ENCODE results near the gene DIO2. TPM values are rescaled to one million over a fixed set of nuclear protein-coding genes. Genes with fewer than 3 reads are reported as not detected.

DIO2 gene
- polyA plus RNA-seq, 1 of the 3 experiments (the other 2 are of a cell fraction), result 1.1 TPM

GRCh38 chr14:80260645-80261044 is 49.3 kb upstream of the DIO2 start:
- Histone ChIP-seq H4K20me1 (ENCODE audit: insufficient read depth) (no peaks in the 10 kb centered on the region), H3K4me2 (no peak overlapping the region), H3K9me2 (no peaks in the 10 kb centered on the region), H3K9ac (no peak overlapping the region), H3F3A (replicated peaks; ENCODE audit: insufficient read depth) (peaks cover 4% of the 10 kb centered on the region), H3K36me3 (replicated peaks in 1 of 2; ENCODE audit: control insufficient read depth in 1 of 2, insufficient read depth in 2 of 2, low read length in 1 of 2) (no peaks in the 10 kb centered on the region), H2AFZ (ENCODE audit: low read depth) (no peak overlapping the region), H3K4me1 (ENCODE audit: control insufficient read depth in 1 of 2, insufficient read depth in 2 of 2, low read depth in 1 of 2, low read length in 1 of 2) (no peaks in the 10 kb centered on the region), H3K27ac (ENCODE audit: low read depth in 2 of 2, low read length in 1 of 2) (no peak overlapping the region), H3K27me3 (ENCODE audit: insufficient read depth) (no peaks in the 10 kb centered on the region), H3K79me2 (ENCODE audit: insufficient read depth) (no peaks in the 10 kb centered on the region), H3K9me3 (no peaks in the 10 kb centered on the region), H3K4me3 (ENCODE audit: low read depth in 2 of 2, low read length in 1 of 2) (no peak overlapping the region)
- no peak for DNase-seq
- ChIA-PET CTCF (no interaction called here), POLR2A (no interaction called here)
- WGBS (ENCODE audit: low lambda C conversion rate), result 45% methylated on average over 5 of the region's 5 CpGs
- TF ChIP-seq FOXM1 (IDR thresholded peaks at IDR 0.05; ENCODE audit: low read depth), result no peak
- TF ChIP-seq POLR2AphosphoS5 (IDR thresholded peaks at IDR 0.05; ENCODE audit: low read depth, low read length), result no peak
- TF ChIP-seq NFIC (IDR thresholded peaks at IDR 0.05; ENCODE audit: borderline replicate concordance), result no peak
- TF ChIP-seq ZBTB33 (IDR thresholded peaks at IDR 0.05; ENCODE audit: borderline replicate concordance, low read depth), result no peak
- TF ChIP-seq USF1 (IDR thresholded peaks at IDR 0.05; ENCODE audit: borderline replicate concordance, low read depth), result no peak
- TF ChIP-seq EP300 (IDR thresholded peaks at IDR 0.05; ENCODE audit: borderline replicate concordance in 1 of 2, low read depth in 1 of 2, low read length in 1 of 2), result no peak
- TF ChIP-seq NRF1 (IDR thresholded peaks at IDR 0.05; ENCODE audit: low read depth, low read length), result no peak
- no peak for TF ChIP-seq USF2 (IDR thresholded peaks at IDR 0.05; ENCODE audit: borderline replicate concordance, low read depth, low read length)
- no peak for TF ChIP-seq SIN3A (IDR thresholded peaks at IDR 0.05; ENCODE audit: borderline replicate concordance, low read depth, low read length)
- no peak for TF ChIP-seq TEAD4 (IDR thresholded peaks at IDR 0.05; ENCODE audit: borderline replicate concordance, insufficient read depth)
- no peak for TF ChIP-seq MXI1 (IDR thresholded peaks at IDR 0.05; ENCODE audit: low read depth, low read length)
- no peak for TF ChIP-seq YY1 (IDR thresholded peaks at IDR 0.05; ENCODE audit: low read depth)
- no peak for TF ChIP-seq ELF1 (IDR thresholded peaks at IDR 0.05)
- TF ChIP-seq FOXJ3 (CRISPR knock-in tag; IDR thresholded peaks at IDR 0.05), result no peak
- TF ChIP-seq MAX (IDR thresholded peaks at IDR 0.05; ENCODE audit: low read depth), result no peak
- TF ChIP-seq TAF1 (IDR thresholded peaks at IDR 0.05; ENCODE audit: borderline replicate concordance, low read depth, low read length), result no peak
- TF ChIP-seq JUND (IDR thresholded peaks at IDR 0.05), result no peak
- TF ChIP-seq REST (IDR thresholded peaks at IDR 0.05; ENCODE audit: low read depth, low read length), result no peak
- no peak for TF ChIP-seq RXRA (IDR thresholded peaks at IDR 0.05; ENCODE audit: borderline replicate concordance, low read depth)
- no peak for TF ChIP-seq RAD21 (IDR thresholded peaks at IDR 0.05; ENCODE audit: low read length)

All from SK-N-SH (cell line).